Thyroid gland (tissue), 4 donors: ENCODE results near the gene RAET1L.

Source experiments
- POLR2A ChIP-seq, 2 donors: fragments of 450-650 bp; IDR thresholded peaks; one replicate each; pipeline ENCODE4 v1.6.1; 2017; ENCODE audit warnings: antibody characterized with exemption in 2 of 2, mild to moderate bottlenecking in 2 of 2, moderate library complexity in 1 of 2
- TF ChIP-seq, protein P1 (sequence below), 6 experiments: fragments of 200-600 bp in 3 of 6; fragments of 450-650 bp in 3 of 6; sonication (generic) in 3 of 6; IDR thresholded peaks; one replicate each; pipeline ENCODE4 v1.5.1; 2016 to 2019; ENCODE audit warnings: antibody characterized with exemption in 6 of 6, mild to moderate bottlenecking in 2 of 6, inconsistent platforms in 1 of 6, moderate library complexity in 1 of 6

DNA sequence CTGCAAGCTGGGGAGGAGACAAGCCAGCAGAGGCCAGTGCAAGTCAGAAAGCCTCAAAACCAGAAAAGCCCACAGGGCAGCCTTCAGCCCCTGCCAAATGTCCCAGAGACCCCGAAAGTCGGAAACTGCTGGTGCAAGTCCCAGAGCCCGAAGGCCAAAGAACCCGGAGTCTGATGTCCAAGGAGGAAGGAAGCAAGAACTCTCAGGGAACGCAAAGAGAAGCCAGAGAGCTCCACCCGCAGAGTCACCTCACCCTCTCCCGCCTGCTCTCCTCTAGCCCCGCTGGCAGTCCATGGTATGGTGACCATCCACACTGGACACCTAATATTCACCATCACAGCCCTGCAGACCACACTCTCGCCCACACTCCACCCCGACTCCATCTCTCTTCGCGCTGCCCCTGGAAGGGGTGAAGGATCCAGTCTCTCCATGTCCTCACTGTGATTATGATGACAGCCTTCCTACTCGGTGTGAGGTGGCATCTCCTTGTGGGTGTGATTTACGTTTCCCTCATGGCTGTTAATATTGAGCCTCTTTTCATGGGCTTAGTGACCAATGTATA, 33.0 kb upstream of the RAET1L start:
- TF ChIP-seq, protein P1, sequence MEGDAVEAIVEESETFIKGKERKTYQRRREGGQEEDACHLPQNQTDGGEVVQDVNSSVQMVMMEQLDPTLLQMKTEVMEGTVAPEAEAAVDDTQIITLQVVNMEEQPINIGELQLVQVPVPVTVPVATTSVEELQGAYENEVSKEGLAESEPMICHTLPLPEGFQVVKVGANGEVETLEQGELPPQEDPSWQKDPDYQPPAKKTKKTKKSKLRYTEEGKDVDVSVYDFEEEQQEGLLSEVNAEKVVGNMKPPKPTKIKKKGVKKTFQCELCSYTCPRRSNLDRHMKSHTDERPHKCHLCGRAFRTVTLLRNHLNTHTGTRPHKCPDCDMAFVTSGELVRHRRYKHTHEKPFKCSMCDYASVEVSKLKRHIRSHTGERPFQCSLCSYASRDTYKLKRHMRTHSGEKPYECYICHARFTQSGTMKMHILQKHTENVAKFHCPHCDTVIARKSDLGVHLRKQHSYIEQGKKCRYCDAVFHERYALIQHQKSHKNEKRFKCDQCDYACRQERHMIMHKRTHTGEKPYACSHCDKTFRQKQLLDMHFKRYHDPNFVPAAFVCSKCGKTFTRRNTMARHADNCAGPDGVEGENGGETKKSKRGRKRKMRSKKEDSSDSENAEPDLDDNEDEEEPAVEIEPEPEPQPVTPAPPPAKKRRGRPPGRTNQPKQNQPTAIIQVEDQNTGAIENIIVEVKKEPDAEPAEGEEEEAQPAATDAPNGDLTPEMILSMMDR (IDR thresholded peaks at IDR 0.05) = no peak
- no peak for TF ChIP-seq POLR2A (IDR thresholded peaks at IDR 0.05)
